NCI-H1105 treated with DMSO at 0.1 percent for 48 hours (cell line): ENCODE measurements around the gene CYP2A7.
"Not testable (repeated sequence)": the region's sequence is repeated elsewhere in the genome, so short reads cannot be mapped to it uniquely, and the experiment has no call there.

Experiments
- DNase-seq: peaks from one replicate; lab custom pipeline; 2025; lab: John Stamatoyannopoulos, UW

Gene CYP2A7, protein sequence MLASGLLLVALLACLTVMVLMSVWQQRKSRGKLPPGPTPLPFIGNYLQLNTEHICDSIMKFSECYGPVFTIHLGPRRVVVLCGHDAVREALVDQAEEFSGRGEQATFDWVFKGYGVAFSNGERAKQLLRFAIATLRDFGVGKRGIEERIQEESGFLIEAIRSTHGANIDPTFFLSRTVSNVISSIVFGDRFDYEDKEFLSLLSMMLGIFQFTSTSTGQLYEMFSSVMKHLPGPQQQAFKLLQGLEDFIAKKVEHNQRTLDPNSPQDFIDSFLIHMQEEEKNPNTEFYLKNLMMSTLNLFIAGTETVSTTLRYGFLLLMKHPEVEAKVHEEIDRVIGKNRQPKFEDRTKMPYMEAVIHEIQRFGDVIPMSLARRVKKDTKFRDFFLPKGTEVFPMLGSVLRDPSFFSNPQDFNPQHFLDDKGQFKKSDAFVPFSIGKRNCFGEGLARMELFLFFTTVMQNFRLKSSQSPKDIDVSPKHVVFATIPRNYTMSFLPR

DNA sequence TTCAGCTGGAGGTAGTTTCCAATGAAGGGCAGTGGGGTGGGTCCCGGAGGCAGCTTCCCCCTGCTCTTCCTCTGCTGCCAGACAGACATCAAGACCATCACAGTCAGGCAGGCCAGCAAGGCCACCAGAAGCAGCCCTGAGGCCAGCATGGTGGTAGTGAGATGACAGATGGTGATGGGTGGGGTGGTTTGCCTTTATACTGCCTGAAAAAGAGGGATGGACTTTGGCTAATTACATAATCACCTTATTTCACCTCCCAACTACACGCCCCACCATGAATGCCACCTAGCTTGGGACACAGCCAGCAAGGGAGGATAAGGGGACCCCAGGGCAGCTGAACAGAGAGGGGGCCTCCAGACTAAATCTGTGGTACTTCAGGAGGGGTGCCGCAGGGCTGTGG, at the start of gene CYP2A7:
TSS of gene CYP2A7 (minus strand) at position 170 of the 400 bp plus-strand sequence. CDS start at position 149, 21 bp downstream.
- DNase-seq, result not testable (repeated sequence)

DNA sequence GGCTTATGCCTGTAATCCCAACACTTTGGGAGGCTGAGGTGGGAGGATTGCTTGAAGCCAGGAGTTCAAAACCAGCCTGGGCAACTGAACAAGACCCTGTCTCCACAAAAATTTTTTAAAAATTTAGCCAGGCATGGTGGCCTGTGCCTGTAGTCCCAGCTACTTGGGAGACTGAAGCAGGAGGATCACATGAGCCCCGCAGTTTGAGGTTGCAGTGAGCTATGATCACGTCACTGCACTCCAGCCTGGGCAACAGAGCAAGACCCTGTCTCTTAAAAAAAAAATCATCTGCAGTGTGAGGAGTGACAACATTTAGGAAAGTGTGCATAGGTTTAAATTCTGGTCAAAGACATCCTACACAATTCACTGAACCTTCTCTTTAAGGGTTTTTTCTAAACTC, 48.8 kb upstream of the CYP2A7 start:
- DNase-seq, result not testable (repeated sequence)

DNA sequence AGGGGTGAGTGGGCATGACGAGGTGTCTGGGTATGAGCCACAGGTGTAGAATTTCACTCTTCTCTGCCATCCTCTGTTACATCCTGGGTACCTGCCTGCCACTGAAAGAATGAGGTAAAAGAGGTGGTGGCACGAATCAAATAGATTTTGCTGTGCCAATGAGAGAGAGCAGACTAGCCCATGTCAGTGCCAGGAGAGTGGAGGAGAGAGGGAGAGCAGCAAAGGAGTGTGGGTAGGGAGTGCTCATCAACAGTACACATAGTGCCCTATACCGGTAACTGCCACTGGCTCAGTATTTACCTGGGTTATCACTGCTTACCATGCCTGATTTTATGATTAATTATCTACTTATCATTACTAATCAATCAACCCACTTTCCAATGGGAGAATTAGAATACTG, 47.9 kb upstream of the CYP2A7 start:
- DNase-seq, result not testable (repeated sequence)

DNA sequence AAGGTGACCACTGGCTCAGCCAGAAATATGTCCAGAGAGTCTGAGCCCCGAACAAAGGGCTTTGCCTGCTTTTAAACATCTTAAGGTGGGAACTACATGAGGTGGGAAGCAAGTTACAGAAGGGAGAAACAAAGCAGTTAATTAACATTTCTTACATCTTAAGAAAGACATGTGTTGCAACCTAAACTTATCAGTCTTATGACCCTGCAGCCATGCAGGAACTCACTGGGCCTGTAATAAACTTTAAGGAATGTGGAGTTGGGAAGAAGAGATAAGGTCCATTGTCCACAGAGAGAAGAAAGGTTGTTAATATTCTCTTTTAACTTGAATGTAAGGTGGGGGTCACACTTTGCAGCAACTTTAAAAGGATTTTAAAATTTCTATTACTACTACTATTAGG, 46.8 kb upstream of the CYP2A7 start:
- DNase-seq, result no peak

DNA sequence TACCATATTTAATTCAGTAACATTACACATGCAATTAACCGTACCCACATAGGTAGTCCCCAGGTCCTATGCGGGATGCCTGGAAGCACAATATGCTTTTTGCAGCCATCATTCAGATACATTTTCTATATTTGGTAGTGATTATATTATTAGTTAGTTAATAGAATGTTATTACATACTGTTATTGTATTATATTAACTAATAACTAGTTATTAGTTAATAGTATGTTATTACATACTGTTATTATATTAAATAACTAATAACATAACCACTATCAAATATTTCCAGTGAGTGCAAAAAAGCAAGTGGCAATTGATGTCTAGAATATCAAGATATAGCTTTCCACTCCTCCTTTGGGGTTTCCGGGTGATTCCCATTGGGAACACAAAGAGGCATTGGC, 45.5 kb upstream of the CYP2A7 start:
- no peak for DNase-seq

DNA sequence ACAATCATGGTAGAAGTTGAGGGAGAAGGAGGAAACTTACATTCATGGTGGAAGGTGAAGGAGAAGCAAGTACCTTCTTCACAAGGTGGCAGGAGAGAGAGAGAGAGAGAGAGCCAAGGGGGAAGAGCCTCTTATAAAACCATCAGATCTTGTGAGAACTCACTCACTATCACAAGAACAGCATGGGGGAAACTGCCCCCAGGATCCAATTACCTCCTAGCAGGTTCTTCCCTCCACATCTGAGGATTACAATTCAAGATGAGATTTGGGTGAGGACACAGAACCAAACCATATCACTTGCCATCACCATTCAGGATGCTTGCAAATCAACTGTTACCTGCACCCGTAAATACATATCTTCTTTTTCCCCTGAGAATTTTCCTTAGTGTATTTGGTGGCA, 44.2 kb upstream of the CYP2A7 start:
- DNase-seq, result not testable (repeated sequence)

DNA sequence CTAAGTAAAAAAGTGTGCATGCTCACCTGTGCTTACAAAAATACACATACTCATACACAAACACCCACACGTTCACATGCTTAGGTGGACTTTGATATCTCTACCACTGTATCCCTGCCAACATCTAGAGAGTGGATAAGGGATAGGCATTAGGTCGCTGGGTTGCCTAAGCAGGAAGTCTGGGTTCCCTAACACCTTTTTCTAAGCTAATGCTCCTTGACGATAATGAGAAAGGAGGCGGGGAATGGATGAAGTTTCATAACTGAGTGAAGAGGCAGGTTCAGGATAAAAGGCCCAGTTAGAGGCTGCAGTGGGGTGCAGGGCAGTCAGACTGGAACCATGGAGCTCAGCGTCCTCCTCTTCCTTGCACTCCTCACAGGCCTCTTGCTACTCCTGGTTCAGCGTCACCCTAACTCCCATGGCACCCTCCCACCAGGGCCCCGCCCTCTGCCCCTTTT, 41.9 kb upstream of the CYP2A7 start:
- DNase-seq, result no peak

DNA sequence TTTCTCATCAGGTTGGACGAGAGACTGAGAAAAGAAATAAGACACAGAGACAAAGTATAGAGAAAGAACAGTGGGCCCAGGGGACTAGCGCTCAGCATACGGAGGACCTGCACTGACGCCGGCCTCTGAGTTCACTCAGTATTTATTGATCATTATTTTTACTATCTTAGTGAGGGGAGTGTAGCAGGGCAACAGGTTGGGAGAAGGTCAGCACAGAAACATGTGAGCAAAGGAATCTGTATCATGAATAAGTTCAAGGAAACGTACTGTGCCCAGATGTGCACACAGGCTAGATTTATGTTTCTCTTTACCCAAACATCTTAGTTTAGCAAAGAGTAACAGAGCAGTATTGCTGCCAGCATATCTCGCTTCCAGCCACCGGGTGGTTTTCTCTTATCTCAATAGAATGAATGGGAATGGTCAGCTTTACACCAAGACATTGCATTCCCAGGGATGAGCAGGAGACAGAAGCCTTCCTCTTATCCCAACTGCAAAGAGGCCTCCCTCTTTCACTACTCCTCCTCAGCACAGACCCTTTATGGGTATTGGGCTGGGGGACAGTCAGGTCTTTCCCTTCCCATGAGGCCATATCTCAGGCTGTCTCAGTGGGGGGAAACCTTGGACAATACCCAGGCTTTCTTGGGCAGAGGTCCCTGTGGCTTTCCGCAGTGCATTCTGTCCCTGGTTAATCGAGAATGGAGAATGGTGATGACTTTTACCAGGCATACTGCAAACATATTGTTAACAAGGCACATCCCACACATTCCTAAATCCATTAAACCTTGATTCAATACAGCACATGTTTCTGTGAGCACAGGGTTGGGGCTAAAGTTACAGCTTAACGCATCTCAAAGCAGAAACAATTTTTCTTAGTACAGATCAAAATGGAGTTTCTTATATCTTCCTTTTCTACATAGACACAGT, 40.5 kb upstream of the CYP2A7 start:
- not testable (repeated sequence) for DNase-seq

DNA sequence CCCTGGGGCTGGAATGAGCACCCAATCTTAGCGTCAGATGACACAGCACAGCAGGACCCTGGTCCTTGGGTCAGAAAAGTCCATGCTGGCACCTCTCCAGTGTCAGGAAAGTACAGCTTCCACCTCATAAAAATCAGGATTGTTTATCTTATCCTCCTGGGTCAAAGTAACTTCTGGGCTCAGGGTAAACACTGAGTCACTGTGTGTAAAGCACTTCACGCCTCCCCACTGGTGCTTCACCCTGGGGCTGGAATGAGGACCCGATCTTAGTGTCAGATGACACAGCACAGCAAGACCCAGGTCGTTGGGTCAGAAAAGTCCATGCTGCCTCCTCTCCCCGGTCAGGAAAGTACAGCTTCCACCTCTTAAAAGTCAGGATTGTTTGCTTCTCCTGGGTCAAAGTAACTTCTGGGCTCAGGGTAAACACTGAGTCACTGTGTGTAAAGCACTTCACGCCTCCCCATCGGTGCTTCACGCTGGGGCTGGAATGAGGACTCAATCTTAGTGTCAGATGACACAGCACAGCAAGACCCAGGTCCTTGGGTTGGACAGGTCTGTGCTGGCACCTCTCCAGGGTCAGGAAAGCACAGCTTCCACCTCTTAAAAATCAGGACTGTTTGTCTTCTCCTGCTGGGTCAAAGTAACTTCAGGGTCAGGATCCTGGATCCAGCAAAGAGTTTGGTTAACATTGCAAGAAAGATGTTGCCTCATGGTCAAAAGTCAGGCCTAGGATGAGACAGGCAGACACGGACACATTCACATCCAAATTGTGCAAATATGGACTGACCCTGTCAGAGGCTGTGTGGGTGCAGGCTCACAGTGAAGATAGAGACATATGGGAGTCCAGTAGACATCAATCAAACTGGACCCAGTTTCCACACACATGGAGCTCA, 39.2 kb upstream of the CYP2A7 start:
- no peak for DNase-seq

DNA sequence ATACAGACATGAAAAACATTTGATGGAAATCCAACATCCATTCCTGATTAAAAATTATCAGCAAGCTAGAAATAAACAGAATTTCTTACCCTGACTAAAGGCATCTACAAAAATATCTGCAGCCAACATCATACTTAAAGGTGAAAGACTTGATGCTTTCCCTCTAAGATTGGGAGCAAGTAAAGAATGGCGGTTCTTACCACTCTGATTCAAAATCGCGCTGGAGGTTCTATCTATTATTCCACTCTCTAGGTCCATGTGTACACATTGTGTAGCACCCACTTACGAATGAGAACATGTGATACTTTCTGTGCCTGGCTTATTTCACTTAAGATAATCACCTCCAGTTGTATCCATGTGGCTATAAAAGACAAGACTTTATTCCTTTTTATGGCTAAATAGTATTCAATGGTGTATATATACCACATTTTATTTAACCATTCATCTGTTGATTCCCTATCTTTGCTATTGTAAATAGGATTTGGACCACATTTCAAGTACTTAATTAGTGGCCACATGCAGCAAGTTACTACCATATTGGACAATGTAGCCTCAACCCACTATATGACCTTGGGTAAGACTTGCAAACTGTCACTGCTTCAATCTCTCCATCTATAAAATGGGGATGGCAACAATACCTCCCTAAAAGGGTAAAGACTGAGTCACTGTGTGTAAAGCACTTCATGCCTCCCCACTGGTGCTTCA, 38.4 kb upstream of the CYP2A7 start:
- no peak for DNase-seq

DNA sequence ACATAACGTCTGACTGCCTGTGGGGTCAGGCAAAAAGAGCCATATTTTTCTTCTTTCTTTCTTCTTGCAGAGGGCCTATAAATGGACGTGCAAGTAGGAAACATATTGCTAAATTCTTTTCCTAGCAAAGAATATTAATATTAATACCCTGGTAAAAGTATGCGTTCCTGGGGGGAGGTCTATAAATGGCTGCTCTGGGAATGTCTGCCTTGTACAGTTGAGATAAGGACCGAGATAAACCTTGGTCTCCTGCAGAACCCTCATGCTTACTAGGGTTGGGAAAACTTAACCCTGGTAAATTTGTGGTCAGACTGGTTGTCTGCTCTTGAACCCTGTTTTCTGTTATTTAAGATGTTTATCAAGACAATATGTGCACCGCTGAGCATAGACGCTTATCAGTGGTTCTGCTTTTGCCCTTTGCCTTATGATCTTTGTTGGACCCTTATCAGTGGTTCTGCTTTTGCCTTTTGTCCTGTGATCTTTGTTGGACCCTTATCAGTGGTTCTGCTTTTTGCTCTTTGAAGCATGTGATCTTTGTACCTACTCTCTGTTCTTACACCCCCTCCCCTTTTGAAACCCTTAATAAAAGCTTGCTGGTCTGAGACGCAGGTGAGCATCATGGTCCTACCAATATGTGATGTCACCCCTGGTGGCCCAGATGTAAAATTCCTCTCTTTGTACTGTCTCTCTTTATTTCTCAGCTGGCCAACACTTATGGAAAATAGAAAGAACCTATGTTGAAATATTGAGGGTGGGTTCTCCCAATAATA, 37.7 kb upstream of the CYP2A7 start:
- DNase-seq, result not testable (repeated sequence)

DNA sequence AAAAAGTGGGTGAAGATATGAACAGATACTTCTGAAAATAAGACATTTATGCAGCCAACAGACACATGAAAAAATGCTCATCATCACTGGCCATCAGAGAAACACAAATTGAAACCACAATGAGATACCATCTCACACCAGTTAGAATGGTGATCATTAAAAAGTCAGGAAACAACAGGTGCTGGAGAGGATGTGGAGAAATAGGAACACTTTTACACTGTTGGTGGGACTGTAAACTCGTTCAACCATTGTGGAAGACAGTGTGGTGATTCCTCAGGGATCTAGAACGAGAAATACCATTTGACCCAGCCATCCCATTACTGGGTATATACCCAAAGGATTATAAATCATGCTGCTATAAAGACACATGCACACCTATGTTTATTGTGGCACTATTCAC, 36.3 kb upstream of the CYP2A7 start:
- not testable (repeated sequence) for DNase-seq

DNA sequence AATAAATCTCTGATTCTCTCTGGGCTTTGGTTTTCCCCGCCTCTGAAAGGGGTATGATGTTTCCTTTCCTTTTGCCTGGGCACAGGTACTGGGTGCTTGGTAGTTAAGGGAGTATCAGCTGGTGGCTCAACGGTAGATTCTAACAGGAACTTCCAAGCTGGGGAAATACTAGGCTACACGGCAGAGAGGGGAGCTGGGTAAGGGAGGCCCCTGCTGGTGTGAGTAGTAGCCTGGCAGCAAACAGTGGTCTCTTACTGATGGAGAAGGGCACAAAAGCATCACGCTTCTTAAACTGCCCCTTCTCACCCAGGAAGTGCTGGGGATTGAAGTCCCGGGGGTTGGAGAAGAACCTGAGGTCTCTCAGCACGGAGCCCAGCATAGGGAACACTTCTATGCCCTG, 26.9 kb upstream of the CYP2A7 start:
- no peak for DNase-seq

DNA sequence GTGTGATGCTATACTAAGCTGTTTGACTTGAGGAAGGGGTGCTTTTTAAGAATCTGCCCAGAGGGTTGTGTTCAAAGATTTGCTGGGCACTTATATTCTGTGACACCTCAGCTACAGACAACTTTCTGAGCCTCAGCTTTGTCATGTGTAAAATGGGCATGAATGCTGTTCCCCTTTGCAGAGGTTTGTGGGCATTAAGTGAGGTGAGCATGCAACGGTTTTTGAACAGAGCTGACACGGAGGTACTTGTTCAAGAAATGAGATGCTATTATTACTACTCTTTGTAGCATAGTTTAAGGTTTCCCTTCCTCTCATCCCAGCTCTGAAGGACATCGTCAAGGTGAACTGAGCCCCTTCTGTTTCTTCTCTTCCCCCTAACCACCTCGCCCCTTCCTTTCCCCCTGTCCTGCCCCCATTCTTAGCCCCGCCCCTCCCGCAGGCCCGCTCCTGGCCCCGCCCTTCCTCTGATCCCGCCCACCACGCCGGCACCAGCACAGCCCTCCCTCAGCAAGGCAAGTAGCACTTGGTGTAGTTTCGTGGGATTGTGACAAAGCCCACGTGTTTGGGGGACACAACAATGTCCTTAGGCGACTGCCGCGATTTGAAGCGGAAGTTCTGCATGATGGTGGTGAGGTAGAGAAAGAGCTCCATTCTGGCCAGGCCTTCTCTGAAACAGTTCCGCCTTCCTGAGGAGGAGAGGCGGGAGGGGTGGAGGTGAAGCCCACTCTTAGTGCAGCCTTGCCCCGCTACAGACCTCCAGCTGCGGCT, 26.1 kb upstream of the CYP2A7 start:
- DNase-seq, result no peak

DNA sequence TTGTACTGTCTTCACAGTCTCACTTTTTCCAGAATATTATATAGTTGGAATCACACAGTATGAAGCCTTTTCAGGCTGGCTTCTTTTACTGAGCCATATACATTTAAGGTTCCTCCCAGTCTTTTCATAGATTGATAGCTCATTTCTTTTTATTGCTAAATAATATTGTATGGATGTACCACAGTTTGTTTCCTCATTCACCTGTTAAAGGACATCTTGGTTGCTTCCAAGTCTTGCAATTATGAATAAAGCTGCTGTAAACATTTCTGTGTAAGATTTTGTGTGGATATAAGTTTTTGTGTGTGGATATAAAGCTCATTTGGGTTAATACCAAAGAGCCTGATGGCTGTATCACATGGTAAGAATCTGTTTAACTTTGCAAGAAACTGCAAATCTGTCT, 24.5 kb upstream of the CYP2A7 start:
- no peak for DNase-seq

DNA sequence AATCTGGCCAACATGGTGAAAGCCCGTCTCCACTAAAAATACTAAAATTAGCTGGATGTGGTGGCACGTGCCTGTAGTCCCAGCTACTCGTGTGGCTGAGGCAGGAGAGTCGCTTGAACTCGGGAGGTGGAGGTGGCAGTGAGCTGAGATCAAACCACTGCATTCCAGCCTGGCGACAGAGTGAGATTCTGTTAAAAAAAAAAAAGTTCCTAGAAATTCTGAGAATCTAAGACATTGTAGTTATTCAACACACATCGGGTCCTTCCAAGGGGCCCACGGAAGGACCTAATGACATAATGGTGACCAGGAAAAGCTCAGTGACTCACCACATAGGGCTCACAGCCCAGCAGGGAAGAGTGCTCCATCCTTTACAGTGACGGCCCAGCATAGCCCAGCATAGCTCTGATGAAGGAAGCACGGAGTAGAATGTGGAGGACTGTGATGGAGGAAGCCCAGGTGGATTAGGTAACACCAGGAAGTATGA, 22.7 kb upstream of the CYP2A7 start:
- not testable (repeated sequence) for DNase-seq

DNA sequence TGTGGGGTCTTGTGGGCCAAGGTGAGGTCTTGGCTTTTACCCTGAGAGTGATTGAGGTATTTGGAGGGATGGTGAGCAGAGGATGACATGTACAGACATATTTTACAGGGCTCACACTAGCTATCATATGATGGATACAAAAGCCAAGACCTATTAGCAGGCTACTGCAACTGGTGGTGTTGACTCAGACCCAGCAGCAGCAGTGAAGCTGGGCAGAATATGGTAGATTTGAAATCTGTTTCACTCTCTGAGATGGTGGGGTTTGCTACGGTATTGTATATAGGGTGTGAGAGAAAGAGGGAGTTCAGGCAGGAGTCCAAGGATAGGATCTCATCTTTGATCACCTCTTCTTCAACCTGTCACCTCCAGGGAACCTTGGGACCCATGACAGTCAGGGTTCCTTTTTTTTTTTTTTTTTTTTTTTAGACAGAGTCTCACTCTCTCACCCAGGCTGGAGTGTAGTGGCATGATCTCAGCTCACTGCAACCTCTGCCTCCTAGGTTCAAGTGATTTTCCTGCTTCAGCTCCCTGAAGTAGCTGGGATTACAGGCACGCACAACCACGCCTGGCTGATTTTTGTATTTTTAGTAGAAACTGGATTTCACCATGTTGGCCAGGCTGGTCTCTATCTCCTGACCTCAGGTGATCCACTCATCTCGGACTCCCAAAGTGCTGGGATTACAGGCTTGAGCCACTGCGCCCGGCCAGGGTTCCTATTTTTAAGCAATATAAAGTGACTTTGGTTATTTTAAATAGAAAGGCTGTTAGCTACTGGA, 20.1 kb upstream of the CYP2A7 start:
- not testable (repeated sequence) for DNase-seq

DNA sequence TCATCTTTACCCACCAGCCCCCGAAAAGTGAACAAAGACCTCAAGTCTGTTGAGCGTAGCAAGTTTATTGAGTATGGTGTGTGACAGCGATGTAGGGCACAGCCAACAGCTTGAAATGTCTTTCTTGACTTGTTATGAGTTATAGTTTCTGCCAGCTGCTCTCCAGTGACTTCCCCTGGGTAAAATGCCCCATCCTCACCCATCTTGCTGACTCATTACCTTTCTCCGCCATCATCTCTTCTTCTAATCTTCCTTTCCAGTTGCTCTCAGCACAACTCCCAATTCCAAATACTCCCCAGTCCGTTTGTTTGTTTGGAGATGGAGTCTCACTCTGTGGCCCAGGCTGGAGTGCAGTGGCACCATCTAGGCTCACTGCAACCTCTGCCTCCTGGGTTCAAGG, 18.5 kb upstream of the CYP2A7 start:
- not testable (repeated sequence) for DNase-seq
